ENCODE measurements around the gene SPNS2. TPM values are rescaled to one million over a fixed set of nuclear protein-coding genes. Genes with fewer than 3 reads are reported as not detected.

SPNS2 gene
- total and polyA plus RNA-seq, 4 donors, result 17.7 to 67.3 (median 41.5) TPM

GRCh38 chr17:4509923-4510617 lies 11.4 kb downstream of the SPNS2 start:
- Histone ChIP-seq H3K4me3 (ENCODE audit: low read depth, low read length) (no peak overlapping the region), H3K36me3 (ENCODE audit: control insufficient read depth, insufficient read depth, low read length) (peaks cover 43% of the 10 kb centered on the region), H3K27ac (ENCODE audit: low read depth, low read length) (no peak overlapping the region), H3K27me3 (ENCODE audit: control insufficient read depth, insufficient read depth, low read length) (no peaks in the 10 kb centered on the region), H3K4me1 (ENCODE audit: control insufficient read depth, insufficient read depth, low read length) (peaks cover 53% of the 10 kb centered on the region), H3K9me3 (ENCODE audit: control insufficient read depth, insufficient read depth, low read length) (no peaks in the 10 kb centered on the region)
- DNase-seq (ENCODE audit: low read depth in 4 of 6, low spot score in 6 of 6), result no peak
- WGBS (ENCODE audit: insufficient coverage), result 76% methylated on average over 18 of the region's 21 CpGs

GRCh38 chr17:4510618-4510941 lies 11.9 kb downstream of the SPNS2 start:
- DNase-seq (ENCODE audit: low read depth in 4 of 6, low spot score in 6 of 6), result no peak
- WGBS (ENCODE audit: insufficient coverage), result 69% methylated on average over 7 of the region's 11 CpGs
- Histone ChIP-seq H3K9me3 (ENCODE audit: control insufficient read depth, insufficient read depth, low read length) (no peaks in the 10 kb centered on the region), H3K4me3 (ENCODE audit: low read depth, low read length) (no peak overlapping the region), H3K27me3 (ENCODE audit: control insufficient read depth, insufficient read depth, low read length) (no peaks in the 10 kb centered on the region), H3K4me1 (ENCODE audit: control insufficient read depth, insufficient read depth, low read length) (peaks cover 48% of the 10 kb centered on the region), H3K36me3 (ENCODE audit: control insufficient read depth, insufficient read depth, low read length) (peaks cover 44% of the 10 kb centered on the region), H3K27ac (ENCODE audit: low read depth, low read length) (no peak overlapping the region)

GRCh38 chr17:4511199-4511932 lies 12.7 kb downstream of the SPNS2 start:
- H3K27ac ChIP-seq (ENCODE audit: low read depth, low read length), result no peak overlapping the region
- DNase-seq (ENCODE audit: low read depth in 4 of 6, low spot score in 6 of 6), result no peak
- H3K4me1 ChIP-seq (ENCODE audit: control insufficient read depth, insufficient read depth, low read length), result peaks cover 40% of the 10 kb centered on the region
- no peak overlapping the region for H3K4me3 ChIP-seq (ENCODE audit: low read depth, low read length)
- H3K27me3 ChIP-seq (ENCODE audit: control insufficient read depth, insufficient read depth, low read length), result no peaks in the 10 kb centered on the region
- H3K36me3 ChIP-seq (ENCODE audit: control insufficient read depth, insufficient read depth, low read length), result peaks cover 43% of the 10 kb centered on the region
- no peaks in the 10 kb centered on the region for H3K9me3 ChIP-seq (ENCODE audit: control insufficient read depth, insufficient read depth, low read length)
- WGBS (ENCODE audit: insufficient coverage), result 83% methylated on average over 10 of the region's 10 CpGs

GRCh38 chr17:4512156-4513112 lies 13.8 kb downstream of the SPNS2 start:
- Histone ChIP-seq H3K4me3 (ENCODE audit: low read depth, low read length) (no peak overlapping the region), H3K36me3 (ENCODE audit: control insufficient read depth, insufficient read depth, low read length) (peaks cover 39% of the 10 kb centered on the region), H3K27me3 (ENCODE audit: control insufficient read depth, insufficient read depth, low read length) (no peaks in the 10 kb centered on the region), H3K27ac (ENCODE audit: low read depth, low read length) (no peak overlapping the region), H3K9me3 (ENCODE audit: control insufficient read depth, insufficient read depth, low read length) (no peaks in the 10 kb centered on the region), H3K4me1 (ENCODE audit: control insufficient read depth, insufficient read depth, low read length) (peaks cover 32% of the 10 kb centered on the region)
- 85% methylated on average over 31 of the region's 31 CpGs for WGBS (ENCODE audit: insufficient coverage)
- no peak for DNase-seq (ENCODE audit: low read depth in 4 of 6, low spot score in 6 of 6)

- Histone ChIP-seq H3K9me3 (ENCODE audit: control insufficient read depth, insufficient read depth, low read length) (no peaks in the 10 kb centered on the region), H3K4me1 (ENCODE audit: control insufficient read depth, insufficient read depth, low read length) (peaks cover 32% of the 10 kb centered on the region), H3K27ac (ENCODE audit: low read depth, low read length) (no peak overlapping the region), H3K4me3 (ENCODE audit: low read depth, low read length) (no peak overlapping the region), H3K36me3 (ENCODE audit: control insufficient read depth, insufficient read depth, low read length) (peaks cover 39% of the 10 kb centered on the region), H3K27me3 (ENCODE audit: control insufficient read depth, insufficient read depth, low read length) (no peaks in the 10 kb centered on the region)
- DNase-seq (ENCODE audit: low read depth in 4 of 6, low spot score in 6 of 6), result no peak
- WGBS (ENCODE audit: insufficient coverage), result 82% methylated on average over 23 of the region's 24 CpGs
Observed at GRCh38 chr17:4513113-4514032, 14.7 kb downstream of the SPNS2 start.

- Histone ChIP-seq H3K4me1 (ENCODE audit: control insufficient read depth, insufficient read depth, low read length) (peaks cover 32% of the 10 kb centered on the region), H3K36me3 (ENCODE audit: control insufficient read depth, insufficient read depth, low read length) (peaks cover 44% of the 10 kb centered on the region), H3K9me3 (ENCODE audit: control insufficient read depth, insufficient read depth, low read length) (no peaks in the 10 kb centered on the region), H3K4me3 (ENCODE audit: low read depth, low read length) (no peak overlapping the region), H3K27ac (ENCODE audit: low read depth, low read length) (no peak overlapping the region), H3K27me3 (ENCODE audit: control insufficient read depth, insufficient read depth, low read length) (no peaks in the 10 kb centered on the region)
- DNase-seq (ENCODE audit: low read depth in 4 of 6, low spot score in 6 of 6), result no peak
- WGBS (ENCODE audit: insufficient coverage), result no CpG with 5 or more reads among the region's 7 CpGs
Observed at GRCh38 chr17:4514206-4514605, 15.5 kb downstream of the SPNS2 start.

GRCh38 chr17:4514779-4515178 lies 16.1 kb downstream of the SPNS2 start:
- no peaks in the 10 kb centered on the region for H3K27me3 ChIP-seq (ENCODE audit: control insufficient read depth, insufficient read depth, low read length)
- H3K4me3 ChIP-seq (ENCODE audit: low read depth, low read length), result no peak overlapping the region
- 83% methylated on average over 7 of the region's 11 CpGs for WGBS (ENCODE audit: insufficient coverage)
- no peaks in the 10 kb centered on the region for H3K9me3 ChIP-seq (ENCODE audit: control insufficient read depth, insufficient read depth, low read length)
- peaks cover 32% of the 10 kb centered on the region for H3K4me1 ChIP-seq (ENCODE audit: control insufficient read depth, insufficient read depth, low read length)
- H3K27ac ChIP-seq (ENCODE audit: low read depth, low read length), result no peak overlapping the region
- H3K36me3 ChIP-seq (ENCODE audit: control insufficient read depth, insufficient read depth, low read length), result peaks cover 45% of the 10 kb centered on the region
- DNase-seq (ENCODE audit: low read depth in 4 of 6, low spot score in 6 of 6), result no peak

GRCh38 chr17:4515501-4515900 lies 16.8 kb downstream of the SPNS2 start:
- Histone ChIP-seq H3K27me3 (ENCODE audit: control insufficient read depth, insufficient read depth, low read length) (no peaks in the 10 kb centered on the region), H3K4me3 (ENCODE audit: low read depth, low read length) (no peak overlapping the region), H3K36me3 (ENCODE audit: control insufficient read depth, insufficient read depth, low read length) (peaks cover 48% of the 10 kb centered on the region), H3K4me1 (ENCODE audit: control insufficient read depth, insufficient read depth, low read length) (peaks cover 33% of the 10 kb centered on the region), H3K9me3 (ENCODE audit: control insufficient read depth, insufficient read depth, low read length) (no peaks in the 10 kb centered on the region), H3K27ac (ENCODE audit: low read depth, low read length) (no peak overlapping the region)
- 82% methylated on average over 5 of the region's 5 CpGs for WGBS (ENCODE audit: insufficient coverage)
- no peak for DNase-seq (ENCODE audit: low read depth in 4 of 6, low spot score in 6 of 6)

- DNase-seq (ENCODE audit: low read depth in 4 of 6, low spot score in 6 of 6), result peak in 1 of 6 donors; percentile 90
- peak overlapping the region; percentile 33 for H3K27ac ChIP-seq (ENCODE audit: low read depth, low read length)
- 70% methylated on average over 2 of the region's 11 CpGs for WGBS (ENCODE audit: insufficient coverage)
- no peak overlapping the region for H3K4me3 ChIP-seq (ENCODE audit: low read depth, low read length)
- no peaks in the 10 kb centered on the region for H3K9me3 ChIP-seq (ENCODE audit: control insufficient read depth, insufficient read depth, low read length)
- peaks cover 30% of the 10 kb centered on the region for H3K4me1 ChIP-seq (ENCODE audit: control insufficient read depth, insufficient read depth, low read length)
- H3K27me3 ChIP-seq (ENCODE audit: control insufficient read depth, insufficient read depth, low read length), result no peaks in the 10 kb centered on the region
- H3K36me3 ChIP-seq (ENCODE audit: control insufficient read depth, insufficient read depth, low read length), result peaks cover 46% of the 10 kb centered on the region
Observed at GRCh38 chr17:4516735-4517134, 18.1 kb downstream of the SPNS2 start.
